SK-N-SH (cell line): Measurements from ENCODE around the gene UGGT2. TPM values are rescaled to one million over a fixed set of nuclear protein-coding genes. Genes with fewer than 3 reads are reported as not detected.

ENCODE experiments used
- CTCF ChIA-PET: fragments of 300-600, 350-600 bp; formaldehyde crosslinking; extraction: SDS; loops from one replicate; lab custom pipeline; 2021; lab: Yijun Ruan, JAX
- POLR2A ChIA-PET: fragments of 350-600 bp; sonication (Branson Sonifier 250); formaldehyde crosslinking; extraction: SDS; loops from one replicate; lab custom pipeline; 2020; ENCODE audit warnings: antibody characterized with exemption, inconsistent platforms; lab: Yijun Ruan, JAX
- DNase-seq: peaks from one replicate; pipeline ENCODE4 v3.0.0; 2012
- H2AFZ ChIP-seq: fragments of 200-600 bp; sonication (generic); 2 replicates; pipeline ENCODE4 v1.8.1; 2016; ENCODE audit warnings: antibody characterized with exemption, mild to moderate bottlenecking, low read depth
- H3F3A ChIP-seq: fragments of 200-600 bp; sonication (generic); replicated peaks from 2 replicates; pipeline ENCODE3; 2016; ENCODE audit warnings: antibody characterized with exemption, mild to moderate bottlenecking; ENCODE audit not compliant: insufficient read depth
- H3K27ac ChIP-seq, 2 experiments: fragments of 200-500 bp in 1 of 2; fragments of 200-600 bp in 1 of 2; sonication (Bioruptor generic) in 1 of 2; sonication (generic), shearing (Covaris generic) in 1 of 2; 2 replicates each; pipeline versions ENCODE4 v1.5.1 to v1.6.1; 2014 to 2016; ENCODE audit warnings: low read depth in 2 of 2, inconsistent platforms in 1 of 2, low read length in 1 of 2, mild to moderate bottlenecking in 1 of 2, mixed read lengths in 1 of 2
- H3K27me3 ChIP-seq: fragments of 200-600 bp; sonication (generic), shearing (Covaris generic); 2 replicates; pipeline ENCODE4 v1.6.1; 2016; ENCODE audit warnings: mixed run types; ENCODE audit not compliant: insufficient read depth
- H3K36me3 ChIP-seq, 2 experiments: fragments of 200-500 bp in 1 of 2; fragments of 200-600 bp in 1 of 2; sonication (Bioruptor generic) in 1 of 2; sonication (generic) in 1 of 2; replicated peaks in 1 of 2; 2 replicates each; pipeline versions ENCODE3 to v1.5.1; 2014 to 2016; ENCODE audit warnings: low read length in 1 of 2, mild to moderate bottlenecking in 1 of 2; ENCODE audit not compliant: insufficient read depth in 2 of 2, control insufficient read depth in 1 of 2
- H3K4me1 ChIP-seq, 2 experiments: fragments of 200-500 bp in 1 of 2; fragments of 200-600 bp in 1 of 2; sonication (Bioruptor generic) in 1 of 2; sonication (generic), shearing (Covaris generic) in 1 of 2; 2 replicates each; pipeline versions ENCODE4 v1.5.1 to v1.6.1; 2014 to 2016; ENCODE audit warnings: low read depth in 1 of 2, low read length in 1 of 2, mixed run types in 1 of 2; ENCODE audit not compliant: insufficient read depth in 2 of 2, control insufficient read depth in 1 of 2
- H3K4me2 ChIP-seq: fragments of 200-600 bp; sonication (generic), shearing (Covaris generic); 2 replicates; pipeline ENCODE4 v1.6.1; 2017; ENCODE audit warnings: mixed run types
- H3K4me3 ChIP-seq, 2 experiments: fragments of 200-500 bp in 1 of 2; fragments of 200-600 bp in 1 of 2; sonication (Bioruptor generic) in 1 of 2; sonication (generic), shearing (Covaris generic) in 1 of 2; 2 replicates each; pipeline versions ENCODE4 v1.5.1 to v1.8.1; 2014 to 2016; ENCODE audit warnings: low read depth in 2 of 2, inconsistent platforms in 1 of 2, low read length in 1 of 2, mild to moderate bottlenecking in 1 of 2, mixed read lengths in 1 of 2, moderate library complexity in 1 of 2
- H3K79me2 ChIP-seq: fragments of 200-600 bp; sonication (generic); 2 replicates; pipeline ENCODE4 v1.8.1; 2017; ENCODE audit warnings: mild to moderate bottlenecking; ENCODE audit not compliant: insufficient read depth
- H3K9ac ChIP-seq: fragments of 200-600 bp; sonication (generic); 2 replicates; pipeline ENCODE4 v1.6.1; 2017; ENCODE audit warnings: mixed run types
- H3K9me2 ChIP-seq: fragments of 200-600 bp; sonication (generic); 2 replicates; pipeline ENCODE4 v1.6.1; 2017; ENCODE audit warnings: mixed run types
- H3K9me3 ChIP-seq: fragments of 200-600 bp; sonication (generic); 2 replicates; pipeline ENCODE4 v1.6.1; 2017; ENCODE audit warnings: mixed run types, mild to moderate bottlenecking, moderate library complexity
- H4K20me1 ChIP-seq: fragments of 200-600 bp; sonication (generic); 2 replicates; pipeline ENCODE4 v1.6.1; 2017; ENCODE audit warnings: mild to moderate bottlenecking, mixed run types; ENCODE audit not compliant: insufficient read depth
- ELF1 ChIP-seq: IDR thresholded peaks from 2 replicates; pipeline ENCODE4 v1.4.0; 2012
- EZH2phosphoT487 ChIP-seq: fragments of 200-600 bp; sonication (generic); IDR thresholded peaks from 2 replicates; pipeline ENCODE4 v1.6.1; 2017; ENCODE audit warnings: low read depth, mixed run types, mild to moderate bottlenecking, antibody characterized with exemption, moderate library complexity, borderline replicate concordance
- FOSL2 ChIP-seq: IDR thresholded peaks from 2 replicates; pipeline ENCODE4 v1.4.0; 2012; ENCODE audit warnings: low read depth, mild to moderate bottlenecking, moderate library complexity, borderline replicate concordance
- FOXM1 ChIP-seq: IDR thresholded peaks from 2 replicates; pipeline ENCODE4 v1.4.0; 2012; ENCODE audit warnings: low read depth, mild to moderate bottlenecking
- GATA2 ChIP-seq: sonication (generic); formaldehyde crosslinking; IDR thresholded peaks from 2 replicates; pipeline ENCODE4 v1.5.0; 2020; ENCODE audit warnings: mild to moderate bottlenecking, missing genetic modification reagents
- JUND ChIP-seq: IDR thresholded peaks from 2 replicates; pipeline ENCODE4 v1.4.0; 2012
- MEF2A ChIP-seq: IDR thresholded peaks from 2 replicates; pipeline ENCODE4 v1.4.0; 2012; ENCODE audit warnings: low read depth, borderline replicate concordance
- NFIC ChIP-seq: IDR thresholded peaks from 2 replicates; pipeline ENCODE4 v1.4.0; 2012; ENCODE audit warnings: borderline replicate concordance
- NRF1 ChIP-seq: IDR thresholded peaks from 2 replicates; pipeline ENCODE4 v1.6.1; 2012; ENCODE audit warnings: low read depth, mild to moderate bottlenecking, low read length
- POLR2AphosphoS5 ChIP-seq: IDR thresholded peaks from 2 replicates; pipeline ENCODE4 v1.6.1; 2012; ENCODE audit warnings: low read depth, low read length
- RXRA ChIP-seq: IDR thresholded peaks from 2 replicates; pipeline ENCODE4 v1.4.0; 2012; ENCODE audit warnings: low read depth, mild to moderate bottlenecking, borderline replicate concordance
- SMC3 ChIP-seq: IDR thresholded peaks from 2 replicates; pipeline ENCODE4 v1.6.1; 2012; ENCODE audit warnings: low read depth, low read length, improper control_type of control experiment
- TAF1 ChIP-seq: IDR thresholded peaks from 2 replicates; pipeline ENCODE4 v1.6.1; 2012; ENCODE audit warnings: low read depth, mild to moderate bottlenecking, low read length, moderate library complexity, borderline replicate concordance
- TCF12 ChIP-seq: IDR thresholded peaks from 2 replicates; pipeline ENCODE4 v1.4.0; 2012
- TEAD4 ChIP-seq: IDR thresholded peaks from 2 replicates; pipeline ENCODE4 v1.4.0; 2012; ENCODE audit warnings: mild to moderate bottlenecking, borderline replicate concordance; ENCODE audit not compliant: insufficient read depth
- YY1 ChIP-seq: IDR thresholded peaks from 2 replicates; pipeline ENCODE4 v1.4.0; 2012; ENCODE audit warnings: low read depth, mild to moderate bottlenecking
- WGBS: methylation state at CpG from one replicate; pipeline ENCODE4 v1.1.6; 2017; ENCODE audit warnings: low lambda C conversion rate; 5-methylcytosine and 5-hydroxymethylcytosine counted together
- polyA plus RNA-seq, 3 experiments: library from polyadenylated mRNA; depleted of rRNA; stranded (reverse); fragments of >200 nt; gene quantifications; 2 replicates each; pipeline ENCODE4 v1.2.3, GENCODE V29; 2012
- TF ChIP-seq, protein P1 (sequence below): fragments of 150-350 bp; IDR thresholded peaks from 2 replicates; pipeline ENCODE4 v1.6.1; 2016; ENCODE audit warnings: mild to moderate bottlenecking, low read depth, low read length
- TF ChIP-seq, protein P2 (sequence below): IDR thresholded peaks from 2 replicates; pipeline ENCODE4 v1.4.0; 2012; ENCODE audit warnings: low read depth, borderline replicate concordance
- TF ChIP-seq, protein P3 (sequence below): fragments of 200-600 bp; sonication (generic); IDR thresholded peaks from 2 replicates; pipeline ENCODE4 v1.6.1; 2017; ENCODE audit warnings: antibody characterized with exemption, mild to moderate bottlenecking, moderate library complexity

Gene UGGT2
- polyA plus RNA-seq, 1 of the 3 experiments (the other 2 are of a cell fraction), result 13.3 TPM

DNA sequence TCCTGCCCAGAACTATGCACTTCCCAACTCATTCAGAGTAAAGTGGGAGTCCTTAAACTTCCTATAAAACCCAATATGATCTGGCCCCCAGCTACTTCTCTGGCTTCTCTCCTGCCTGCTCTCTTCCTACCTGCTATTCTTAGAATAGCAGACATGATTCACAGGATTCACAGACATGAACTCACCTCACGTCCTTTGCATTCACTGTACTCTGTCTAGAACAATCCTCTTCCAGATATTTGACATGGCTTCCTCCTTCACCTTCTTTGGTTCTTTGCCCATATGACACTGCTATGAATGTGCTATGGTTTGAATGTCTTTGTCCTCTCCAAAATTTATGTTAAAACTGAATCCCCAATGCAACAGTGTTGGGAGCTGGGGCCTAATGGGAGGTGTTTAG, 154.9 kb downstream of the UGGT2 start:
- POLR2A ChIA-PET, result no interaction called here

DNA sequence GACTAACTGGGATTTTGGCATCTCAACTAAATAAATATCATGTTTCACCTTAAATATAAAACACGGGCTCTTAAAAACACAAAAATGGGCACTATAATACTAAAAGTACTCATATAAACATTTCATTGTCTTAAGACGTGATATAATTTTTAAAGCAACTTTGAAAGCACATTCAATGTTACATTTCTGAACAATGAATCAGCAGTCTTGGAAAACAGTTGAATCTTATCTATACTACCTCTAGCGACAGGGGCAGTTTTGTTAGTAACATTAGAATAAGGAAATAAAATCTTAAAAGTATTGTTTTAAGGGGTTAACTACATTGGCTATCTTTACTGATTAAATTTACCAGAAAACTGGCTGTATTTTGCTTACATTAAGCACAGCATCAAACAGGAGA, 156.9 kb downstream of the UGGT2 start:
- Histone ChIP-seq H3K4me3 (no peak overlapping the region), H3K27ac (no peak overlapping the region), H3K27me3 (no peaks in the 10 kb centered on the region), H3K36me3 (peaks cover 17 to 18% of the 10 kb centered on the region in 2 experiments), H3K9ac (no peak overlapping the region), H3K4me1 (peaks cover 3 to 6% of the 10 kb centered on the region in 2 experiments; a peak in 3 of 4 replicates), H3K79me2 (no peaks in the 10 kb centered on the region), H3F3A (no peaks in the 10 kb centered on the region), H3K9me2 (no peaks in the 10 kb centered on the region), H2AFZ (no peak overlapping the region), H3K4me2 (no peak overlapping the region), H3K9me3 (no peaks in the 10 kb centered on the region), H4K20me1 (no peaks in the 10 kb centered on the region)
- no peak for DNase-seq
- CTCF ChIA-PET, result no interaction called here
- WGBS, result 54% methylated on average over 3 of the region's 3 CpGs
- POLR2A ChIA-PET, result no interaction called here
- no peak for TF ChIP-seq RXRA
- no peak for TF ChIP-seq TCF12
- TF ChIP-seq POLR2AphosphoS5, result no peak
- TF ChIP-seq, protein P1, sequence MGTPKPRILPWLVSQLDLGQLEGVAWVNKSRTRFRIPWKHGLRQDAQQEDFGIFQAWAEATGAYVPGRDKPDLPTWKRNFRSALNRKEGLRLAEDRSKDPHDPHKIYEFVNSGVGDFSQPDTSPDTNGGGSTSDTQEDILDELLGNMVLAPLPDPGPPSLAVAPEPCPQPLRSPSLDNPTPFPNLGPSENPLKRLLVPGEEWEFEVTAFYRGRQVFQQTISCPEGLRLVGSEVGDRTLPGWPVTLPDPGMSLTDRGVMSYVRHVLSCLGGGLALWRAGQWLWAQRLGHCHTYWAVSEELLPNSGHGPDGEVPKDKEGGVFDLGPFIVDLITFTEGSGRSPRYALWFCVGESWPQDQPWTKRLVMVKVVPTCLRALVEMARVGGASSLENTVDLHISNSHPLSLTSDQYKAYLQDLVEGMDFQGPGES, result no peak
- TF ChIP-seq FOXM1, result no peak
- no peak for TF ChIP-seq SMC3
- 0 out of 2 replicates have a peak, but pooled peaks have one; percentile 15 for TF ChIP-seq FOSL2
- TF ChIP-seq EZH2phosphoT487, result no peak
- TF ChIP-seq NRF1, result no peak
- TF ChIP-seq TEAD4, result no peak
- TF ChIP-seq, protein P2, sequence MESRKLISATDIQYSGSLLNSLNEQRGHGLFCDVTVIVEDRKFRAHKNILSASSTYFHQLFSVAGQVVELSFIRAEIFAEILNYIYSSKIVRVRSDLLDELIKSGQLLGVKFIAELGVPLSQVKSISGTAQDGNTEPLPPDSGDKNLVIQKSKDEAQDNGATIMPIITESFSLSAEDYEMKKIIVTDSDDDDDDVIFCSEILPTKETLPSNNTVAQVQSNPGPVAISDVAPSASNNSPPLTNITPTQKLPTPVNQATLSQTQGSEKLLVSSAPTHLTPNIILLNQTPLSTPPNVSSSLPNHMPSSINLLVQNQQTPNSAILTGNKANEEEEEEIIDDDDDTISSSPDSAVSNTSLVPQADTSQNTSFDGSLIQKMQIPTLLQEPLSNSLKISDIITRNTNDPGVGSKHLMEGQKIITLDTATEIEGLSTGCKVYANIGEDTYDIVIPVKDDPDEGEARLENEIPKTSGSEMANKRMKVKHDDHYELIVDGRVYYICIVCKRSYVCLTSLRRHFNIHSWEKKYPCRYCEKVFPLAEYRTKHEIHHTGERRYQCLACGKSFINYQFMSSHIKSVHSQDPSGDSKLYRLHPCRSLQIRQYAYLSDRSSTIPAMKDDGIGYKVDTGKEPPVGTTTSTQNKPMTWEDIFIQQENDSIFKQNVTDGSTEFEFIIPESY, result no peak
- TF ChIP-seq ELF1, result no peak
- no peak for TF ChIP-seq MEF2A
- no peak for TF ChIP-seq TAF1
- TF ChIP-seq JUND, result 0 out of 2 replicates have a peak, but pooled peaks have one; percentile 33
- TF ChIP-seq, protein P3, sequence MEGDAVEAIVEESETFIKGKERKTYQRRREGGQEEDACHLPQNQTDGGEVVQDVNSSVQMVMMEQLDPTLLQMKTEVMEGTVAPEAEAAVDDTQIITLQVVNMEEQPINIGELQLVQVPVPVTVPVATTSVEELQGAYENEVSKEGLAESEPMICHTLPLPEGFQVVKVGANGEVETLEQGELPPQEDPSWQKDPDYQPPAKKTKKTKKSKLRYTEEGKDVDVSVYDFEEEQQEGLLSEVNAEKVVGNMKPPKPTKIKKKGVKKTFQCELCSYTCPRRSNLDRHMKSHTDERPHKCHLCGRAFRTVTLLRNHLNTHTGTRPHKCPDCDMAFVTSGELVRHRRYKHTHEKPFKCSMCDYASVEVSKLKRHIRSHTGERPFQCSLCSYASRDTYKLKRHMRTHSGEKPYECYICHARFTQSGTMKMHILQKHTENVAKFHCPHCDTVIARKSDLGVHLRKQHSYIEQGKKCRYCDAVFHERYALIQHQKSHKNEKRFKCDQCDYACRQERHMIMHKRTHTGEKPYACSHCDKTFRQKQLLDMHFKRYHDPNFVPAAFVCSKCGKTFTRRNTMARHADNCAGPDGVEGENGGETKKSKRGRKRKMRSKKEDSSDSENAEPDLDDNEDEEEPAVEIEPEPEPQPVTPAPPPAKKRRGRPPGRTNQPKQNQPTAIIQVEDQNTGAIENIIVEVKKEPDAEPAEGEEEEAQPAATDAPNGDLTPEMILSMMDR, result no peak
- TF ChIP-seq YY1, result no peak

More for the DNA sequence above, 154.9 kb downstream of the UGGT2 start:
- Histone ChIP-seq H3K9me2 (no peaks in the 10 kb centered on the region), H3K27ac (no peak overlapping the region), H3K79me2 (no peaks in the 10 kb centered on the region), H3K4me2 (no peak overlapping the region), H4K20me1 (no peaks in the 10 kb centered on the region), H3K4me3 (no peak overlapping the region), H3F3A (no peaks in the 10 kb centered on the region), H2AFZ (no peak overlapping the region), H3K9me3 (no peaks in the 10 kb centered on the region), H3K36me3 (peaks cover 21 to 24% of the 10 kb centered on the region in 2 experiments), H3K27me3 (no peaks in the 10 kb centered on the region), H3K4me1 (peaks cover 3 to 6% of the 10 kb centered on the region in 2 experiments; a peak in 3 of 4 replicates), H3K9ac (no peak overlapping the region)
- CTCF ChIA-PET, result no interaction called here
- no peak for DNase-seq
- TF ChIP-seq NFIC (no peak), GATA2 (CRISPR knock-in tag) (no peak), EZH2phosphoT487 (no peak), ELF1 (no peak), FOSL2 (no peak)
- WGBS, result 78% methylated on average over 1 of the region's 1 CpG
